Stimulated activated CD8-positive, alpha-beta memory T cell treated with anti-CD3 and anti-CD28 coated beads, Interleukin-2, amount 100 ng/mL, for 1 hour (primary cell): ENCODE measurements around the gene BRINP2.

Experiments
- DNase-seq, 2 donors: peaks; one replicate each; pipeline ENCODE4 v3.0.0-alpha.2; 2020; ENCODE audit warnings: low read depth in 2 of 2

BRINP2 gene

DNA sequence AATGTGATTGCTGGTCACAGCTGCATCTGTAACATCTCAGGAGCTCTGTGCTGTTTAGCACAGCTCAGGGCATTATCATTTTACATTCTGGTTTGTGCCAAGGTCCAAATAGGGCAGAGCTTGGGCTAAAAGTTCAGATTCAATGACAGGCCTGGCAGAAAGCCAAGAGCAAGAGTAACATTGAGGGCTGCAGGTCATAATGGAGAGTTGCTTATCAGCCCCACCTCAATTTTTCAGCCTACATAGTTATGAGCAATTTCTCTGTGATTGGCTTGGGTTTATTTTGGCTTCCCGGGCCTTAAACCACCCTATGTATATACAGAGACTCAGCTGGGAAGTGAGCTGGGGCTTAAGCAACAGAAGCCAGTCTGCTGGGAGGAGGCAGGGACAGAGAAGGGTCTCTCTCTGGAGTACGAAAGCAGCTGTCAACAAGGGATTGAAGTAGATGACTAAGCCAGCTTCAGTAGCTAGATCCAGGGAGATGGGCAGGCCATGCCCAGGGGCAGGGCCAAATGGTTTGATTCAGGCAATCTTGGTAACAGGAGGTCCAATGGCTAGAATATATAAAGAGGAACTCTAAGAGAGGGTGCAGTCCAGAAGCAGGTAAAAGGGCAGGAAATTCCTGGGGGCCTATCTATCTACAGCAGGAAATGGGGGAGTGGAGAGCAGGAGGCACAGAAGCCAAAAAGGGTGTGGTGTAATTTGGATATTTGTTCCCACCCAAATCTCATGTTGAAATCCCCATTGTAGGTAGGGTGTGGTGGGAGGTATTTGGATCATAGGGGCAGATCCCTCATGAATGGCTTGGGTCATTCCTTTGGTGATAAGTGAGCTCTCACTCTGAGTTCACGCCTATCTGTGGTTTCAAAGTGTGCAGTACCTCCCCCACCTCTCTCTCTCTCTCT lies 49.0 kb downstream of the BRINP2 start:
- DNase-seq, result no peak

DNA sequence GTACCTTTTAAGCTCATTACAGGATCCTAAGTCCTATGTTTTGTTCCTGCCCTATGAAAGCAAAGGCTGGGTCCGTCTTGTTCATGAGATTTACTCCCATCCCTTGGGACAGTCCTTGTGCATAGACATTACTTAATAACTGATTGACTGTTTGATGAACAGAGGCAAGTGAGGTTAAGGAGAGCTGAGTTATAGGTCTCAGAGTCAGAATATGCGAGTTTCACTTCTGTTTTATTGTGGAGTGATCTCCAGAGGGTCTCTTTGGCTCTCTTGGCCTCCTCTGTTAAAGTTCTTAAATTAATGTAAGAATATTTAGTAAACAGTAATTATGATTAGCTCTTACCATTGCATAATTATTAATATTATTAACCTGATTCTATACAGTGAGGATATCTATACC lies 52.6 kb downstream of the BRINP2 start:
- DNase-seq, result no peak

DNA sequence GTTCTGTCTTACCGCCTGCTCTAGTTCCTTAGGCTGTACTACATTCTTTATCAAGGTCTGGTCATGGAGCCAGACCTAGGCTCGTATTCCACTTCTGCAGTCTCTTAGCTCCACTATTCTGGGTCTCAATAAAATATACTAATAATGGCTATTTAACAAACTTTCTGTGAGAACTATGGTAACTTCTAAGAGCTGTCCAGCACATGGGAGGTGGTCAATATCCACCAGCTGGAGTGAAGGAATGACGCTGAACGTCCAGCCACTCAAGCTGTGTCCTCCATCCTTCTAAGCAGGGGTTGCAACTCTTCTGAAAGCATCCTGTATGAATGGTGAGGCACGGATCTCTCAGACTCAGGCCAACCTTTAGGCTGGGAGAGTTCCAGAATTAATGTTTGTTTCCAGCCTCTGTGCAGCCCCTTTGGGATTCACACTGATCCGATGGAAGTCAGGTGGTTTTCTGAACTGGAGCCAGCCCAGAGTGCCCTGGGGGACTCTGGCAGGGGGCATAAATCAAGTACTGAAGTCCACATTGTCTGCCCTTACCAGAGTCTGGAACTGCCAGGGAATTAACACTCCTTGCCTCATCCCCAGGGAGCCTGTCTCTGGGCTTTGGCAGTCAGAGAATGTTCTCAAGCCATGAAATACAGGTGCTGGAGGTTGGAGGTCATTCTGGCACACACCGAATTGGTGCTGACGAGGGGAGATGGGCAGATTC lies 57.4 kb downstream of the BRINP2 start:
- no peak for DNase-seq

DNA sequence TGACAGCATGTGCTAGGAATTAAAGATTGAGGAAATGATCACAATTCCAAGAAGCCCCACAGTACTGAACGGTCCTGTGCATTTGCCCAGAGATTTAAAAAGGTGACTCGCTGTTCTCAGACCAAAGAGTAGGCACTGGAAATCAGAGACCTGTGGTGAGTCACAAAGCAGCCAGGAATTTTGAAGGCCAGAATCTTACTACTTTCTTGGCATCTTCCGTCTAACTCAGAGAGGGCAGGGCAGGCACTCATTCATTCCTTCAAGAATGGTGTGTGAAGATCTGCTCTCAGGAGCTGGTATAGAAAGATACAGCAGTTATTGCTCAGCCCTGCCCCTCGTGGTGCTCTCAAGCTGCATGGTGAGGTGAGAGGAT lies 57.9 kb downstream of the BRINP2 start:
- DNase-seq, result no peak

DNA sequence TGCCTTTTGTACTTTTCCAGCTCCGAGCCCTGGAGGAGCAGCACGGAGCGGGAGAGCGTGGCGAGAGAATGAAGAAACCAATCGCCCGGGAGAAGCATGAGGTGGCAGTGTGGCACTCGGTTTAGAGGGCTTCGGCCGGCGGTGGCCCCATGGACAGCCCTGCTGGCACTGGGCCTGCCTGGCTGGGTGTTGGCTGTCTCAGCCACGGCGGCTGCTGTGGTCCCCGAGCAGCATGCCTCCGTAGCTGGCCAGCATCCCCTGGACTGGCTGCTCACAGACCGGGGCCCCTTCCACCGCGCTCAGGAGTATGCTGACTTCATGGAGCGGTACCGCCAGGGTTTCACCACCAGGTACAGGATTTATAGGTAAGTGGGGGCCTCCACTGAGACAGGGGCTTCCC lies 59.0 kb downstream of the BRINP2 start:
- no peak for DNase-seq

DNA sequence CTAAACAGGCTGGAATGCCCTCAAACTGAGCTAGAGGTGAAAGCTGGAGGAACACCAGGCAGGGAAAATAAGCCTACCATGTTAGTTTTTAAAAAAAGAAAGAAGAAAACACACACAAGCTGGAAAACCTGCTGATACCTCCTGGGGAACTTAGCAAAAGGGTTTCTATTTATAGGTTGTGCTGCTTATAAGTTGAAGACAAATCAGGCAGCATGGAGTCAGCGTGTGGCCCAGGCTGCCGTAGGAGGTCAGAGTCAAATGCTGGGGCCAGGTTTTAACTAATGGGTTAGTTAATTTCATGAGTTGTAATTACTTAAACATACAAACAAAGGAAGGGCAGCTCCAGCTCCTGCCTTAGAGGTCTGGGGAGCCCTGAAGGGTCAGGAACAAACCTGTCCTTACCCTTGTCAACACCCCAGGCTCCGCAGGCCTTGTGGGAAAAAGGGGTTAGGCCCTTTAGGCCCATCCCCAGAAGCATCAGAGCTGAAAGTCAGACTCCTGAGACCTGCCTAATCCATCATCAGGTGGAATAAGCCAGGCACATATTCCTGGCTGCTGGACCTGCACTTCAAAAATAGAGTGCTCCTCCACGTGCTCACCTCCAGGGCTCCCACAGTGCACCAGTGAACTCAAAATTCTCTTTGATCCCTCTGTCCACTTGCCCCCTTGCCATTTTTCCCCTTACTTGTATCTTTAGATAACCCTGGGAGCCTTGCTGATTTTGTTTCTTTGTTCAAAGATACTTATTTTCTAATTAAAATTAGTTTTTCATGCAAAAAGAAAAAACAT lies 59.7 kb downstream of the BRINP2 start:
- no peak for DNase-seq

DNA sequence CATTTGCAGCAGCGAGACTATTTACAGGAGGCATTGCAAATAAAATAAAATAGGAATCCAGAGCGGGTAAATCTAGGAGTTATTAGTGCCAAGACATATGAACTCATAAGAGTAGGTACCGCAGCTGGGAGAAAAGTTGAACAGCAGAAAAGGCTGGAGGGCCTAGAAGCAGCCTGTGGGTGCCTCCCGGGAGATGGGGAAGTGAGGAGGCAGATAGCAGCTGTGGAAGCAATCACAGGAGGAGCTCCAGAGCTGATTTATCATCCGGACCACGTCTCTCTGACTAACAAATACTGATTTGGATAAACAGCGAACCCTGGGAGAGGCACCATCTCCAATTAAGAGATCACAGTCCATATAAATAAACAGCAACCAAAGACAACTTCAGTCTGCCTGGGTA lies 64.6 kb downstream of the BRINP2 start:
- no peak for DNase-seq

DNA sequence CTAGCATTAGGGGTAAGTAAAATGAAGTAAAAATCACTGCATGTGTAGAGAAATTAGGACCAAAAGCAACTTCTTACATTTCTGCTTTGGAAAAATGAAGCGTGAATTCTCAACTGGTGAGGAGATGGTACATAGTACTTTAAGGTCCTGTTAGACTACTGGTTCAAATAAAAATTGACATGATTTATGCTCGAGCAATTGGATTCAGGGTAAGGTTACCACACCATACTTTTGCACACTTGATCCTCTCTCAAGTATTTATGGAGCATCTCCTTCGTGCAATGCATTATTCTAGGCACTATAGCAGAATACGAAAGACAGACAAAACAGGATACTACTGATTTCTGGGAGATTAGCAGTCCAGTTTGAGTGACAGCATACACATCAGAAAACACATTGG lies 66.2 kb downstream of the BRINP2 start:
- DNase-seq, result no peak

DNA sequence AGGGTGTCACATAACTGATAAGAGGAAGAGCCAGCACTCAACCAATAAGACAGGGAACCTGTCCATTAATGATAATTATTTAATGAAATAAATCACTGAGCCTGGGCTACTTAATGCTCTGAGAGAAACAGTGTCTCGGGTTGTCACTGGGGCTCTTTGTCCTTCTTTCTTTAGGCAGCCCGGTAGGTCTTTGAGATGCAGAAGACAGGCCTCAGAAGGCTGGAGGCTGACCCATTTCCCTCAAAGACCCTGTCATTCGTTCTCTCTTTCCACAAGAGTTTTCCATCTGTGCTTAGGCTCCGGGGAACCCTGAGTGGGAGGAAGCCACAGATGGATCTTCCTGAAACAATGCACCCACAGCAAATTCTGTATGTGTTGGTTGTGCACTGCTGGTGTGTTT lies 68.2 kb downstream of the BRINP2 start:
- no peak for DNase-seq

DNA sequence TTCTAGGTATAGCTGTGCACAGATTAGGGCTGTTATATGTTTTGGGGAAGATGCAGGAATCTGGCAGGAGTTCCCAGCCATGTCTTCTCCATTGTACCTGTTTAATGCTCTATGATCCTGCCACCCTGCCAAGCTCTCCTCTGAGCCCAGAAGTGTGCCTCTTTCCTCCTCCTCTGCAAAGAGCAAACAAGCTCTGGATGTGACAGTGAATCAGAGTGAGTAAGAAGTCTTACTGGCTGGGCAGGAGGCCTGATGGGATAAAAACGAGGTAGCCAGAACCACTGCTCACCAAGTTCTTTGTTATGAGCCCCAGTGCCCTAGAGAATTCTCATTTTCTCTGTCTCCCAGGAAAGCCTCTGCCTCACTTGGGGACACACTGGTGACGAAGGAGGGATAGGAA lies 69.0 kb downstream of the BRINP2 start:
- DNase-seq, result no peak

DNA sequence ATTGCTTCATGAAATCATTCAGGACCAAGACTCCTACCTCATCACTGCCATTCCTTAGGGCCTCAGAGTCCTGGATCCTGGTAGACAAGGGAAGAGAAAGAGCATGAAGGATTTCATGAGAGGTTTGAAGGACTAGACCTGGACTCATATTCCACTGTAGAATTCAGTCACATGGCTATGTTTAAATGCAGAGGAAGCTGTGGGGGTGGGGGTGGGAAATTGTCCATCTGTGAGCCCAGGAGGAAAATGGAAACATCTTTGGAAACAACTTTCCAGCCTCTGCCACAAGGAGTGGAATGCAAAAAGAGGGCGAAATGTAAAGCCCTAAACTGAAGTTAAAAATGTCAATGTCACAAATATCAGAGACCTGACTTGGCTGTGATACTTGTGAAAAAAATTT lies 73.0 kb downstream of the BRINP2 start:
- DNase-seq, result no peak

DNA sequence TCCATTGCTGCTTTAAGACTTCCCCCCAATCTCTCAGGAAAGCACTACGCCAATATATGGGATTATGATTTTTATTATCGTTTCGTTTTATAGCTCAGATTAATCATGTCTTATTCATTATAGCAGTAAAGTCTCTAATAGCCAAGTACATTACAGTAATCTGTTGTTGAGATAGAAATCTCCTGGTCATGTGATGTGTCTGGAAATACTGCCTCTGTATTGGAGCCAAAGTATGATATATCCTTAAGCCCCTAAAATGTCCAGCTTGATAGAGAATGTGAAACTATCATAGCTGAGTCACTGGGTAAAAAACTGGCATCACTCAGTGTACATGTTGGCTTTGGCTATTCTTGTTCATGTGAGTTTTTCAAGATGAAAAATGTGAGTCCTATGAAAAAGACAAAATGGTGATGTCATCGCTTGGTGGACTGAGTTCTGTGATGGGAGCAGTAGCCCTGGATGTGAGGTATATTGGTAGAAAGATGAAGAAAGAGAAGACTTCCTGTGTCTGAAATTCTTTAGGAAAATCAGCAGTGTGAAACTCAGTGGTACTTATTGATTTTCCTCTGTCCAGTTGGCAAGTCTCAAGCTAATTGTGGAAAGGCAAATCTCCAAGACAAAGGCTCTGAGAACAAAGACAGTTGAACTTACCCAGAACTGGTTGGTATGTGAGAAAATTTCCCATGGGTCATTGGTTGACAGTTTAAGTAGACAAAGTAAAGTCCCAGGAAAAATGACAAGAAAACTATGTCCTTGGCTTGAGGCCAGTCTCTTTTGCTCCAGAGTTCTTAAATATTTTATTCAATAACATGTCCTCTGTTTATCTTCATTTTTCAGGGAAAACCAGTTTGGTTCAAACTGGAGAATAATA lies 76.2 kb downstream of the BRINP2 start:
- no peak for DNase-seq

DNA sequence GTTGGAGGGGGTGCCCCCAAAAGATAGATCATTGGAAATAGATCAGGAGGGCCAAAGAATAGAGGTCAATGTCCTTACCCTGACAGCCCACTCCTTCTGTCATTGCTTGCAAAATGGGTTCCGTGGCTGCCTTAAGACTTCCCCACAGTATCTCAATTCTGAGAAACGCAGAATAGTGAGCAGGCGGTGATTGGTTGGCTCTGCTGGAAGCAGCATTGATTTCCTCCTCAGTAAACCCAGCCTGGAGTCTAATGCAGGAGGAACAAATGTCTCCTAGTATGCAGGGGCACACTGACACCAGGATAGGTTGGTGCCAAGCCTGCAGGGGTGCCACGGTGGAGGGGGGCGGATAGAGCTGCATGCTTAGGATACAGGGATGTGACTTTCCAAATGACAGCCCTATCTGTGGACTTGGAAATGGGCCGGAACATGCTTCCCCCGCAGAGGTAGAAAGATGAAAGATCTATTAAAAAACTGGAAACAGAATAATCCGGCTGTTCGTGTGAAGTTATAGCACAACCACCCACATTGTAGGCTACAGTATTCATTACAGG lies 76.9 kb downstream of the BRINP2 start:
- DNase-seq, result no peak

DNA sequence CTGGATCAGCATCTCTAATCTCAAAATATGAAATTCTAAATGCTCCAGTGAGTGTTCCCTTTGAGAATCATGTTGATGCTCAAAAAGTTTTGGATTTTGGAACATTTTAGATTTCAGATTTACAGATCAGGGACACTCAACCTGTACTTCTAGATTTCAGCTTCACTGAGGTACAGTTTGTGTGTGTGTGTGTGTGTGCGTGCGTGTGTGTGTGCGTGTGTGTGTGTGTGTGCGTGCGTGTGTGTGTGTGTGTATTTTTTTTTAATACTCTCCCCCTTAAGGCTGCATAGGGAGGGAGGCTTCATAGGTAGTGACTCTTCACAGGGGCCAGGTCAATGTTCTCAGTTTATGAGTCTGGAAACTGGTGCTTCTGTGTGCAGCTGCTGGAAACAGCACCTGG lies 77.5 kb downstream of the BRINP2 start:
- no peak for DNase-seq

DNA sequence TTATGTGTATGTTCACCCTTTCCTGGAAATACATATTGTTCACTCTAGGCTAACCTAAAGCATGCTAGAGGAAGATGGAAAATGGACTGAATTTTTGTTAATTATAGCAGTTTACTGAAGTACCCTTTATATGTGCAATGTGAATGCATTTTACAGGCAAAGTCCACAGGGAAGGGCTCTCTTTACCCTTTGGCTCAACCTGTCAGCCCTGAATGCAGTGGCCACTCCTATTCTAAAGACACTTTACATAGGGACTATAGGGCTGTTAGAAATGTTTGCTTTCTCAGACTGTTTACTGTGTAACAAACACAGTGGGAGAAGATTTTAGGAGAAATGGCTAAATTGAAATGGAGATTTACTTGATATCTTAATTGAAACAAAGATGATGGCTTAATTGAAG lies 78.5 kb downstream of the BRINP2 start:
- DNase-seq, result no peak

DNA sequence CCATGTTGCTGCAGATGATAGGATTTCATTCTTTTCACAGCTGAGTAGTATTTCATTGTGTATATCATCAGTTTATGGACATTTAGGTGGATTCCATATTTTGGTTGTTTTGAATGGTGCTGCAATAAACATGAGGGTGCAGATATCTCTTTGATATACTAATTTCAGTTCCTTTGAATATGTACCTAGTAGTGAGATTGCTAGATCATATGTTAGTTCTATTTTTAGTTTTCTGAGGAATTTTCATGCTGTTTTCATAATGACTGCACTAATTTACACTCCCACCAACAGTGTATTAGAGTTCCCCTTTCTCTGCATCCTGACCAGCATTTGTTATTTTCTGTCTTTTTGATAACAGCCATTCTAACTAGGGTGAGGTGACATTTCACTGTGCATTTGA lies 82.1 kb downstream of the BRINP2 start:
- no peak for DNase-seq

DNA sequence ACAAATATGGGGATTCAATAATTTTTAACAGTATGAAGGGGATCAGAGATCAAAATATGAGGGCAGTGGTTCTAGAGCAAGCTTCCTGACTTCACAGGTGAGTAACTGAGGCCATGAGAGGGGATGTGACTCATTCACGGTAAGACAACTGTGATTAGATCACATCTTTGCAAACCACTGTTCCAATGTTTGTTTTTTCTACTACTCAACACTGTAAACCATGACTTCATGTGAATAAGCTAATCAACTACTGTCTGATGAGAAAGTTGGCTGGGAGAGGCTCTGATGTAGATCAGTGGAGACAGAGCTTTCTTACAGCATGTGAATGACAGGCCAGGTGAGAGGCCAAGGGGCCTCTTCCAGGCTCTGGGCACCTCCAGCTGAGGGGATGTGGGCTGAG lies 84.7 kb downstream of the BRINP2 start:
- DNase-seq, result no peak

DNA sequence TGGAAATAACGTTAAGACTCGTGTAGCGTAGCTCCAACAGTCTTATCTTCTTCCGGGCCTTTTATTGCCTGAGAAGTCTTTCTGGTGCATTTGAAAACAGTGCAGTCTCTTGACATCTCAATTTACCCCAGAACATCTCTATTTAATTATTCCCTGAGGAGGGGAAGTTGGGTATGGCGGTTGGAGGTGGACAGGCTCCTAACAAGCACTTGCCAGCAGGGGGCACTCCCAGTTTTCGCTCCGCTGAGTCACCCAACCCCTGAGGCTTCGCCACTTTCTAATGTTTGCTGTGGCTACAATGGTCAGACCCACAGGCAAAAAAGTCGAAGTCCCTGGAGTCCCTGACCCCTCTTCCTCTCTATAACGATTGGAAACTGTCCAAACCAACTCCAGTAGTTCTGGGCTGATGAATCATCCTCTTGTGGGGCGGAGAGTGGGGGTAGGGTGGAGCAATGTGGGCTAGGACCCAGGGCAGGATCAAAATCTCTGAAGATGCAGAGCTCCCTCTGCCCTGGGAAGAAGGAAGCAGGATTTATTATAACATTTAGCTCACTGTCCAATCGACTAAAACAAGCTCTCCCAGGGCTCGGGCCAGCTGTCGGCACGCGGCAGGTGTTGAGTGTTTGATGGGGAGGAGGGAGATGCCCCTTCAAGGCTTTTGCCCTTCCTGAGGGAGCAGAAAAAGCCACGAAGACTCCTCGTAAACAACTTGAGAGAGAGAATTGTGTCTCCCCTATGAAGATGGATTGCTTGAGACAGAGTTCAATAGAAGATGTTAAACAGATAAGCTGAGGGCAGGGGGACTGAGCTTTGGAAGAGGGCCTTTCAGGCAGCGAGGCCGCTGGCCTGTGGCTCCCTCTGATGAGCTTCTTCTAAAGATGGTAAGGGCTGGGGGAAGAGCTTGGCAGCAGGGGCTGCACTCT lies 85.7 kb downstream of the BRINP2 start:
- DNase-seq, result no peak

DNA sequence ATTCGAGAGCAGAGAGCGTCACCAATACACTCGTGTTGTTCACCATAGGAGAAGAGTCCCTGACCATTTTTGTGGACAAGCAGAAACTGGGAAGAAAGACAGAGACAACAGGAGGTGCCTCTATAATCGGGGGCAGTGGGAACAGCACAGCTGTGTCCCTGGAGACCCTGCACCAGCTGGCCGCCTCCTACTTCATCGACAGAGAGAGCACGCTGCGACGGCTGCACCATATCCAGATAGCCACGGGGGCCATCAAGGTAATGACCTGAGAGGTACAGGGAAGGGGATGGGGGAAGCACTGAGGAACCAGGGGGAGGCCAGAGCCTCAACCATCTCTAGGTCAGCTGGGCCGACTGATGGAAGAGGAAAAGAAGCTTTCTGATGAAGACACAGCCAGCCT lies 86.4 kb downstream of the BRINP2 start:
- DNase-seq, result no peak

DNA sequence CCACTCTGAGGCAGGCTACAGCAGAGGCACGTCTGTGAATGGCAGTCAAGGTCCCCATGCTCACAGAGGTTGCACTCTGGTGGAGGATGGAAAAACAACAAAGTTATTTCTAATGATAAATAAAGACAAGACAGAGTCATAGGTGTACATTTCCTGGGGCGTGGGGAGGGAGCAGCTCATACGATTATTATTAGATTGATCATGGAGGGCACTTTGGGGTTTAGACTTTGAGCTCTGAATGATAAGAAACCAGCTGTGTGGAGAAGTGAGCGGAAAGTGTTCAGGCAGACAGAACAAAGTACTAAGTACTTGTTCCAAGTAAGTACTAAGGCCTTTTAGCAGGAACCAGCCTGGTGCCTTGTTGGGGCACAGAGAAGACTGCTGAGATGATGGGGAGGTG lies 86.8 kb downstream of the BRINP2 start:
- no peak for DNase-seq
